ENCODE results near the gene TBP. TPM values are rescaled to one million over a fixed set of nuclear protein-coding genes. Genes with fewer than 3 reads are reported as not detected.

Gene TBP
- total and polyA plus RNA-seq, 11 donors: 6.5 to 19.1 (median 8.8) TPM

- DNase-seq: peak; percentile 95 to 97 (median 96)
- peak within 1 kb of the TSS; percentile 84 to 98 (median 94) for H3K27ac ChIP-seq
- TF ChIP-seq CTCF (IDR thresholded peaks at IDR 0.05): no peak
- peak; percentile 71 to 84 for TF ChIP-seq POLR2A (IDR thresholded peaks at IDR 0.05)
- peaks cover 14 to 60% (median 53%) of the 10 kb centered on the region in 12 donors for H3K4me1 ChIP-seq
- ATAC-seq: peak; percentile 84 to 92 (median 90)
- no peaks in the 10 kb centered on the region for H3K27me3 ChIP-seq
- WGBS, 4 donors: 0 to 1% (median 0%) methylated on average over 32 to 41 of the region's 41 CpGs
- H3K9me3 ChIP-seq: no peaks in the 10 kb centered on the region
- intact Hi-C loops (cut with DNase I): loop anchor here in 6 of 10 donors (1.0 to 10.0 kb wide), 4 partner anchors 801 to 828 kb away; partner anchors contain the start of genes DYNLT2 (in 5 of the 6), ERMARD (in 5 of the 6) and PHF10 (in 1 of the 6)
- H3K4me3 ChIP-seq: peak within 1 kb of the TSS; percentile 66 to 98 (median 80)
- peaks cover 0 to 40% (median 33%) of the 10 kb centered on the region in 9 donors for H3K36me3 ChIP-seq
Measured at GRCh38 chr6:170552765-170553533, 1.2 kb upstream of the TBP start, which contains the start of gene PSMB1. Gene PSMB1, minus strand, starts transcription at chr6:170553307. Its CDS starts 65 bp downstream, at chr6:170553242.

- TF ChIP-seq CTCF (IDR thresholded peaks at IDR 0.05) (no peak), POLR2A (IDR thresholded peaks at IDR 0.05) (no peak)
- Histone ChIP-seq H3K4me3 (peak overlapping the region; percentile 66 to 98 (median 80)), H3K9me3 (no peaks in the 10 kb centered on the region), H3K36me3 (peaks cover 0 to 40% (median 32%) of the 10 kb centered on the region in 9 donors), H3K27ac (peak overlapping the region; percentile 84 to 98 (median 94)), H3K4me1 (peaks cover 14 to 59% (median 52%) of the 10 kb centered on the region in 12 donors), H3K27me3 (no peaks in the 10 kb centered on the region)
- peak; percentile 38 to 54 (median 41) for ATAC-seq
- peak in 1 of 5 donors; percentile 30 for DNase-seq
- 0% methylated on average over 13 of the region's 13 CpGs for WGBS, 4 donors
- intact Hi-C loops (cut with DNase I): loop anchor here in 9 of 10 donors (1.0 to 10.0 kb wide), 6 partner anchors 31 to 829 kb away; partner anchors contain the start of genes DYNLT2 (in 7 of the 9), ERMARD (in 7 of the 9), PDCD2 (in 3 of the 9) and PHF10 (in 1 of the 9)
Measured at GRCh38 chr6:170553534-170554012, 596 bp upstream of the TBP start.

GRCh38 chr6:170554796-170555137, 598 bp downstream of the TBP start:
- no peak for TF ChIP-seq CTCF (IDR thresholded peaks at IDR 0.05)
- no peaks in the 10 kb centered on the region for H3K27me3 ChIP-seq
- intact Hi-C loops (cut with DNase I): loop anchor here in 8 of 10 donors (1.0 to 10.0 kb wide), 6 partner anchors 30 to 830 kb away; partner anchors contain the start of genes DYNLT2 (in 7 of the 8), ERMARD (in 7 of the 8), PDCD2 (in 3 of the 8) and PHF10 (in 1 of the 8)
- H3K9me3 ChIP-seq: no peaks in the 10 kb centered on the region
- DNase-seq (no peak), ATAC-seq (no peak)
- H3K27ac ChIP-seq: peak overlapping the region; percentile 56 to 96 (median 91)
- peaks cover 0 to 40% (median 34%) of the 10 kb centered on the region in 9 donors for H3K36me3 ChIP-seq
- WGBS, 4 donors: 0 to 3% (median 1%) methylated on average over 7 of the region's 7 CpGs
- H3K4me3 ChIP-seq: peak overlapping the region; percentile 66 to 98 (median 80)
- H3K4me1 ChIP-seq: peaks cover 14 to 49% (median 41%) of the 10 kb centered on the region in 12 donors

- Histone ChIP-seq H3K27me3 (no peaks in the 10 kb centered on the region), H3K4me3 (peak overlapping the region in 10 of 12 donors; percentile 66 to 98 (median 79)), H3K27ac (no peak overlapping the region), H3K4me1 (peaks cover 11 to 43% (median 36%) of the 10 kb centered on the region in 12 donors), H3K9me3 (no peaks in the 10 kb centered on the region), H3K36me3 (peaks cover 0 to 41% (median 35%) of the 10 kb centered on the region in 9 donors)
- ATAC-seq (no peak), DNase-seq (no peak)
- WGBS, 4 donors: 46 to 58% (median 53%) methylated on average over 3 of the region's 3 CpGs
- intact Hi-C loops (cut with DNase I): loop anchor here in 5 of 10 donors (2.0 to 10.0 kb wide), 4 partner anchors 29 to 831 kb away; partner anchors contain the start of genes DYNLT2 (in 3 of the 5), ERMARD (in 3 of the 5), PDCD2 (in 2 of the 5) and PHF10 (in 1 of the 5)
- no peak for TF ChIP-seq POLR2A (IDR thresholded peaks at IDR 0.05)
- TF ChIP-seq CTCF (IDR thresholded peaks at IDR 0.05): no peak
Measured at GRCh38 chr6:170555305-170555704, 1.1 kb downstream of the TBP start.

Measured in heart left ventricle (tissue), 16 donors.